NB4 (cell line): ENCODE measurements around the gene HCCS.
"Not testable (repeated sequence)": the region's sequence is repeated elsewhere in the genome, so short reads cannot be mapped to it uniquely, and the experiment has no call there.

ENCODE experiments used
- DNase-seq: peaks from one replicate; pipeline ENCODE4 v3.0.0; 2010; ENCODE audit warnings: low read depth
- H3K4me3 ChIP-seq: one replicate; pipeline ENCODE4 v1.5.1; 2011; ENCODE audit warnings: mild to moderate bottlenecking, low read depth, low read length, moderate library complexity
- CTCF ChIP-seq: IDR thresholded peaks from one replicate; pipeline ENCODE4 v1.5.1; 2012; ENCODE audit warnings: low read depth, low read length
- MYC ChIP-seq: IDR thresholded peaks from 2 replicates; pipeline ENCODE4 v1.6.1; 2011; ENCODE audit warnings: low read depth, low read length
- POLR2A ChIP-seq: IDR thresholded peaks from 2 replicates; pipeline ENCODE4 v1.6.1; 2011; ENCODE audit warnings: mild to moderate bottlenecking; ENCODE audit not compliant: insufficient read length; ENCODE audit errors: extremely low read depth
- TF ChIP-seq, protein P1 (sequence below): IDR thresholded peaks from 2 replicates; pipeline ENCODE4 v1.6.1; 2011; ENCODE audit warnings: low read depth, low read length

HCCS gene

DNA sequence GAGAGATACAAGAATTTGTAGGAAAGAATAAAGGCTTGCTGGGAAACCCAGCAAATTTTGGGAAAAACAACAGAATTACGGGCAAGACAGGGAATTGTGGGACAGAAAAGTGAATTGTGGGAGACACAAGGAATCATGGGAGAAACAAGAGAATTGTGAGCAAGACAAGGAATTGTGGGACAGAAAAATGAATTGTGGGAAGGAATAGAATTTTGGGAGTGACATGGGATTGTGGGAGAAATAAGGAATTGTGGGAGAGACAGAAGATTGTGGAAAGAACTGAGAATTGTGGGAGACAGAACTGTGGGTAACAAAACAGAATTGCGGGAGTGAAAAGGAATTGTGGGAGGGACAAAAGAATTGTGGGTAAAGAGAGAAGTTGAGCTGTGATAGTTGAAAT lies 1.2 kb upstream of the HCCS start:
- peak overlapping the region; percentile 82 for H3K4me3 ChIP-seq
- DNase-seq: no peak
- TF ChIP-seq CTCF (no peak), POLR2A (no peak), MYC (no peak)
- TF ChIP-seq, protein P1, sequence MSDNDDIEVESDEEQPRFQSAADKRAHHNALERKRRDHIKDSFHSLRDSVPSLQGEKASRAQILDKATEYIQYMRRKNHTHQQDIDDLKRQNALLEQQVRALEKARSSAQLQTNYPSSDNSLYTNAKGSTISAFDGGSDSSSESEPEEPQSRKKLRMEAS: no peak

GRCh38 chrX:11111947-11112346 lies 815 bp downstream of the HCCS start:
- peak overlapping the region; percentile 87 for H3K4me3 ChIP-seq
- TF ChIP-seq, protein P1: no peak
- no peak for TF ChIP-seq CTCF
- no peak for DNase-seq

- no peak for TF ChIP-seq CTCF
- TF ChIP-seq, protein P1: no peak
- TF ChIP-seq MYC: no peak
- no peak for TF ChIP-seq POLR2A
- DNase-seq: peak; percentile 5
- no peak overlapping the region for H3K4me3 ChIP-seq
These were observed 2.6 kb downstream of the HCCS start for GRCh38 chrX:11113731-11114130.

DNA sequence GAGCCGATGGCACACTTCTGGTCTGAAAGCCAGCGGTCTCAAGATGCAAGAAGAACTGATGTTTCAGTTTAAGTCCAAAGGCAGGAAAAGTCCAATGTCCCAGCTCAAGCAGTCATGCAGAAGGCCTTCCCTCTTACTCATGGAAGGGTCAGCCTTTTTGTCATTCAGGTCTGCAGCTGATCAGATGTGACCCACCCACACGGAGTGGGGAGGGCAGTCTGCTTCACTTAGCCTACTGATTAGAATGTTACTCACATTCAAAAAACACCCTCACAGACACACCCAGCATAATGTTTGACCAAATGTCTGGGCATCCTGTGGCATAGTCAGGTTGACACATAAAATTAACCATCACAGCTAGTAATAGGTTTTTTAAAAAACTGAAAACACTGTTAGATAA lies 6.6 kb downstream of the HCCS start:
- no peak for DNase-seq
- H3K4me3 ChIP-seq: no peak overlapping the region
- TF ChIP-seq MYC: no peak
- TF ChIP-seq, protein P1: no peak
- no peak for TF ChIP-seq CTCF
- TF ChIP-seq POLR2A: no peak

GRCh38 chrX:11119313-11119943 lies 8.3 kb downstream of the HCCS start:
- no peak for DNase-seq
- TF ChIP-seq POLR2A: no peak
- no peak for TF ChIP-seq MYC
- TF ChIP-seq, protein P1: no peak
- TF ChIP-seq CTCF: no peak
- H3K4me3 ChIP-seq: no peak overlapping the region

- not testable (repeated sequence) for DNase-seq, H3K4me3 ChIP-seq
These were observed 12.0 kb downstream of the HCCS start for GRCh38 chrX:11123087-11123486.
